Measurements from ENCODE around the gene ZNF555. TPM values are rescaled to one million over a fixed set of nuclear protein-coding genes. Genes with fewer than 3 reads are reported as not detected.

The ZNF555 gene
- total and polyA plus RNA-seq, 2 of the 13 experiments (the other 11 are each of a cell fraction or from before 2014, with no cell fraction given), result 5.0 to 8.0 TPM

DNA sequence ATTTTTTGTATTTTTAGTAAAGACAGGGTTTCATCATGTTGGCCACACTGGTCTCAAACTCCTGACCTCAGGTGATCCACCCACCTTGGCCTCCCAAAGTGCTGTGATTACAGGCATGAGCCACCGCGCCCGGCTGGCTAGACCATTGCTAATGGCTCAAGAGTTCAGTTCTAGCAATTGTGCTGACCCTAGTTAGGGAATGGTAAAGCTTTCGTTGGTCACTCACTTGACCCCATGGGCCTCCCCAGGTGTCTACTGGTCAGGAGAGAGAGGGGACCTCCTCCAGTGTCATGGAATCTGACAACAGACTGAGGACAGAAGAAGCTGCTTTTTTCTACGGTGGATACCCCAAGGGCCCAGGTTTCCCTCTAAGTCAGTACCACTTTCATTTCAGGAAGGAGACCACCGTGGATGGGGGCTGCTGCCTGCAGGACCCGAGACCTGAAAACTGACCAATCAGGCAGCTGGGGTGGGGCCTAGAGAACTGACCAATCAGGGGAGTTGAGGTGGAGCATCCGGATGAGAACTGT lies 25.3 kb downstream of the ZNF555 start:
- H3K9me3 ChIP-seq (ENCODE audit: low read length), result no peaks in the 10 kb centered on the region
- FAIRE-seq, result no peak
- H3K27me3 ChIP-seq (ENCODE audit: control insufficient read depth in 1 of 2, insufficient read depth in 2 of 2, low read length in 2 of 2), result no peaks in the 10 kb centered on the region
- H3K9ac ChIP-seq (ENCODE audit: insufficient read depth, low read depth, low read length), result peak overlapping the region; percentile 58
- in situ Hi-C loops (cut with HindIII; ENCODE audit: extremely low pct_ligation_motif_present, low pct_unique_long_range_greater_than_20kb) (no loop called here), intact Hi-C loops (cut with micrococcal nuclease; ENCODE audit: unreplicated experiment) (loop anchor here (1.0 to 2.0 kb wide), 2 partner anchors 48 to 83 kb away; partner anchors contain the start of genes SGTA and ZNF554)
- ChIA-PET CTCF (ENCODE audit: low intra/inter-chr PET ratio, low total read pairs) (no interaction called here), POLR2A (interaction anchor here (0.5 to 3.1 kb wide), 36 partner anchors 8 to 1373 kb away, joined by 3 to 49 read pairs (median 6); partner anchors contain the start of genes GADD45B, SGTA, THOP1 and ZNF554)
- peaks cover 2% of the 10 kb centered on the region; the same call in 1 of the 2 replicates for H4K20me1 ChIP-seq (ENCODE audit: insufficient read depth, low read length)
- no TSS peak for BruUV-seq (replicated peaks)
- DNase-seq (ENCODE audit: low spot score), result no peak
- 3% methylated on average over 6 of the region's 8 CpGs for WGBS (ENCODE audit: low lambda C conversion rate)
- no peak overlapping the region for H2AFZ ChIP-seq (ENCODE audit: low read length)
- ATAC-seq, result peak; percentile 56
- H3K4me2 ChIP-seq (ENCODE audit: low read depth, low read length), result peak overlapping the region; percentile 93
- peaks cover 25% of the 10 kb centered on the region for H3K79me2 ChIP-seq (ENCODE audit: insufficient read depth, low read length)
- peak overlapping the region; percentile 57 to 94 (median 68) for H3K4me3 ChIP-seq (replicated peaks in 1 of 3; ENCODE audit: insufficient read depth in 1 of 3, low read depth in 2 of 3, low read length in 3 of 3)
- H3K36me3 ChIP-seq (replicated peaks in 1 of 2; ENCODE audit: control insufficient read depth in 1 of 2, insufficient read depth in 2 of 2, low read length in 2 of 2), result no peaks in the 10 kb centered on the region
- H3K27ac ChIP-seq (ENCODE audit: extremely low read length, insufficient read depth, low read length), result peak overlapping the region; percentile 67
- H3K4me1 ChIP-seq (ENCODE audit: insufficient read depth, low read length), result peaks cover 41% of the 10 kb centered on the region
- TF ChIP-seq, protein P1, sequence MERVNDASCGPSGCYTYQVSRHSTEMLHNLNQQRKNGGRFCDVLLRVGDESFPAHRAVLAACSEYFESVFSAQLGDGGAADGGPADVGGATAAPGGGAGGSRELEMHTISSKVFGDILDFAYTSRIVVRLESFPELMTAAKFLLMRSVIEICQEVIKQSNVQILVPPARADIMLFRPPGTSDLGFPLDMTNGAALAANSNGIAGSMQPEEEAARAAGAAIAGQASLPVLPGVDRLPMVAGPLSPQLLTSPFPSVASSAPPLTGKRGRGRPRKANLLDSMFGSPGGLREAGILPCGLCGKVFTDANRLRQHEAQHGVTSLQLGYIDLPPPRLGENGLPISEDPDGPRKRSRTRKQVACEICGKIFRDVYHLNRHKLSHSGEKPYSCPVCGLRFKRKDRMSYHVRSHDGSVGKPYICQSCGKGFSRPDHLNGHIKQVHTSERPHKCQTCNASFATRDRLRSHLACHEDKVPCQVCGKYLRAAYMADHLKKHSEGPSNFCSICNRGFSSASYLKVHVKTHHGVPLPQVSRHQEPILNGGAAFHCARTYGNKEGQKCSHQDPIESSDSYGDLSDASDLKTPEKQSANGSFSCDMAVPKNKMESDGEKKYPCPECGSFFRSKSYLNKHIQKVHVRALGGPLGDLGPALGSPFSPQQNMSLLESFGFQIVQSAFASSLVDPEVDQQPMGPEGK (CRISPR knock-in tag; IDR thresholded peaks at IDR 0.05), result peak; percentile 37
- TF ChIP-seq PAF1 (CRISPR knock-in tag; IDR thresholded peaks at IDR 0.05), result no peak
- TF ChIP-seq ZNF781 (CRISPR knock-in tag; IDR thresholded peaks at IDR 0.05; ENCODE audit: borderline replicate concordance, not compliant biosample characterization), result peak; percentile 8
- TF ChIP-seq ZBTB7B (CRISPR knock-in tag; IDR thresholded peaks at IDR 0.05), result peak; percentile 66
- TF ChIP-seq, protein P2, sequence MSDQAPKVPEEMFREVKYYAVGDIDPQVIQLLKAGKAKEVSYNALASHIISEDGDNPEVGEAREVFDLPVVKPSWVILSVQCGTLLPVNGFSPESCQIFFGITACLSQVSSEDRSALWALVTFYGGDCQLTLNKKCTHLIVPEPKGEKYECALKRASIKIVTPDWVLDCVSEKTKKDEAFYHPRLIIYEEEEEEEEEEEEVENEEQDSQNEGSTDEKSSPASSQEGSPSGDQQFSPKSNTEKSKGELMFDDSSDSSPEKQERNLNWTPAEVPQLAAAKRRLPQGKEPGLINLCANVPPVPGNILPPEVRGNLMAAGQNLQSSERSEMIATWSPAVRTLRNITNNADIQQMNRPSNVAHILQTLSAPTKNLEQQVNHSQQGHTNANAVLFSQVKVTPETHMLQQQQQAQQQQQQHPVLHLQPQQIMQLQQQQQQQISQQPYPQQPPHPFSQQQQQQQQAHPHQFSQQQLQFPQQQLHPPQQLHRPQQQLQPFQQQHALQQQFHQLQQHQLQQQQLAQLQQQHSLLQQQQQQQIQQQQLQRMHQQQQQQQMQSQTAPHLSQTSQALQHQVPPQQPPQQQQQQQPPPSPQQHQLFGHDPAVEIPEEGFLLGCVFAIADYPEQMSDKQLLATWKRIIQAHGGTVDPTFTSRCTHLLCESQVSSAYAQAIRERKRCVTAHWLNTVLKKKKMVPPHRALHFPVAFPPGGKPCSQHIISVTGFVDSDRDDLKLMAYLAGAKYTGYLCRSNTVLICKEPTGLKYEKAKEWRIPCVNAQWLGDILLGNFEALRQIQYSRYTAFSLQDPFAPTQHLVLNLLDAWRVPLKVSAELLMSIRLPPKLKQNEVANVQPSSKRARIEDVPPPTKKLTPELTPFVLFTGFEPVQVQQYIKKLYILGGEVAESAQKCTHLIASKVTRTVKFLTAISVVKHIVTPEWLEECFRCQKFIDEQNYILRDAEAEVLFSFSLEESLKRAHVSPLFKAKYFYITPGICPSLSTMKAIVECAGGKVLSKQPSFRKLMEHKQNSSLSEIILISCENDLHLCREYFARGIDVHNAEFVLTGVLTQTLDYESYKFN (CRISPR knock-in tag; conservative IDR thresholded peaks at IDR 0.05), result peak; percentile 20; the same call in 1 of the 2 replicates
- TF ChIP-seq SMAD1 (CRISPR knock-in tag; IDR thresholded peaks at IDR 0.05; ENCODE audit: borderline replicate concordance, low read depth), result no peak
- peak; percentile 53; the same call in 1 of the 2 replicates for TF ChIP-seq ZFX (CRISPR knock-in tag; IDR thresholded peaks at IDR 0.05; ENCODE audit: low read depth)
- TF ChIP-seq ZBTB7A (CRISPR knock-in tag; IDR thresholded peaks at IDR 0.05), result peak; percentile 67; the same call in 1 of the 2 replicates
- no peak for TF ChIP-seq ZNF709 (CRISPR knock-in tag; IDR thresholded peaks at IDR 0.05)
- peak; percentile 34; the same call in 1 of the 2 replicates for TF ChIP-seq ZNF605 (CRISPR knock-in tag; IDR thresholded peaks at IDR 0.05)
- TF ChIP-seq ZNF530 (CRISPR knock-in tag; IDR thresholded peaks at IDR 0.05; ENCODE audit: low read depth), result no peak
- TF ChIP-seq KDM5A (IDR thresholded peaks at IDR 0.05; ENCODE audit: borderline replicate concordance, low read length), result peak; percentile 4; the same call in 1 of the 2 replicates
- TF ChIP-seq NFE2L1 (CRISPR knock-in tag; IDR thresholded peaks at IDR 0.05; ENCODE audit: borderline replicate concordance), result no peak
- 0 out of 2 replicates have a peak, but pooled peaks have one; percentile 13 for TF ChIP-seq ZNF761 (CRISPR knock-in tag; conservative IDR thresholded peaks at IDR 0.05)
- 0 out of 2 replicates have a peak, but pooled peaks have one; percentile 23 for TF ChIP-seq IRF2 (CRISPR knock-in tag; IDR thresholded peaks at IDR 0.05)
